ENCODE results near the gene ARRB2. TPM values are rescaled to one million over a fixed set of nuclear protein-coding genes. Genes with fewer than 3 reads are reported as not detected.

The ARRB2 gene
- total and polyA plus RNA-seq, 2 of the 8 experiments (the other 6 are each of a cell fraction or from before 2014, with no cell fraction given), result 72.4 to 101 TPM

- no peak for TF ChIP-seq RXRA (IDR thresholded peaks at IDR 0.05; ENCODE audit: insufficient read depth, low read depth, low read length)
- TF ChIP-seq ZNF274 (IDR thresholded peaks at IDR 0.05; ENCODE audit: borderline replicate concordance, extremely low read depth, low read length), result no peak
- no peak for TF ChIP-seq RFX5 (IDR thresholded peaks at IDR 0.05; ENCODE audit: borderline replicate concordance, low read depth, low read length)
- TF ChIP-seq, protein P1, sequence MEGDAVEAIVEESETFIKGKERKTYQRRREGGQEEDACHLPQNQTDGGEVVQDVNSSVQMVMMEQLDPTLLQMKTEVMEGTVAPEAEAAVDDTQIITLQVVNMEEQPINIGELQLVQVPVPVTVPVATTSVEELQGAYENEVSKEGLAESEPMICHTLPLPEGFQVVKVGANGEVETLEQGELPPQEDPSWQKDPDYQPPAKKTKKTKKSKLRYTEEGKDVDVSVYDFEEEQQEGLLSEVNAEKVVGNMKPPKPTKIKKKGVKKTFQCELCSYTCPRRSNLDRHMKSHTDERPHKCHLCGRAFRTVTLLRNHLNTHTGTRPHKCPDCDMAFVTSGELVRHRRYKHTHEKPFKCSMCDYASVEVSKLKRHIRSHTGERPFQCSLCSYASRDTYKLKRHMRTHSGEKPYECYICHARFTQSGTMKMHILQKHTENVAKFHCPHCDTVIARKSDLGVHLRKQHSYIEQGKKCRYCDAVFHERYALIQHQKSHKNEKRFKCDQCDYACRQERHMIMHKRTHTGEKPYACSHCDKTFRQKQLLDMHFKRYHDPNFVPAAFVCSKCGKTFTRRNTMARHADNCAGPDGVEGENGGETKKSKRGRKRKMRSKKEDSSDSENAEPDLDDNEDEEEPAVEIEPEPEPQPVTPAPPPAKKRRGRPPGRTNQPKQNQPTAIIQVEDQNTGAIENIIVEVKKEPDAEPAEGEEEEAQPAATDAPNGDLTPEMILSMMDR (IDR thresholded peaks at IDR 0.05; ENCODE audit: control extremely low read depth in 1 of 3, insufficient read depth in 1 of 3, low read depth in 1 of 3, low read length in 3 of 3), result peak; percentile 34 to 58 (median 41); a peak in 3 of 4 replicates
- TF ChIP-seq KDM5A (IDR thresholded peaks at IDR 0.05; ENCODE audit: low read length), result no peak
- no peak for TF ChIP-seq SIX5 (IDR thresholded peaks at IDR 0.05; ENCODE audit: low read depth, low read length)
- peak; percentile 31 to 56; a peak in 3 of 4 replicates for TF ChIP-seq RAD21 (IDR thresholded peaks at IDR 0.05 in 1 of 2, conservative IDR thresholded peaks at IDR 0.05 in 1 of 2; ENCODE audit: low read depth in 2 of 2, low read length in 2 of 2)
- no peak for TF ChIP-seq TCF12 (IDR thresholded peaks at IDR 0.05; ENCODE audit: low read depth, low read length)
- TF ChIP-seq EZH2 (IDR thresholded peaks at IDR 0.05; ENCODE audit: low read depth, low read length, severe bottlenecking), result no peak
Observed at GRCh38 chr17:4709794-4710692, at the start of gene ARRB2 (continued).

Measured in H1 (cell line).